Endothelial cell of umbilical vein (primary cell): ENCODE results near the gene RGS7BP. TPM values are rescaled to one million over a fixed set of nuclear protein-coding genes. Genes with fewer than 3 reads are reported as not detected.

ENCODE experiments used
- BruUV-seq: library from RNA; stranded (reverse); fragments of 400-500 nt; replicated peaks from 2 replicates; lab custom pipeline; 2021; lab: Mats Ljungman, UMichigan
- CTCF ChIA-PET: fragments of 300-600, 350-600 bp; sonication (Branson Sonifier 250); formaldehyde crosslinking; loops from one replicate; lab custom pipeline; 2021; ENCODE audit warnings: antibody characterized with exemption, inconsistent platforms; lab: Charles Lee
- POLR2A ChIA-PET: fragments of 300-600, 350-600 bp; sonication (Branson Sonifier 250); formaldehyde crosslinking; loops from one replicate; lab custom pipeline; 2021; ENCODE audit warnings: antibody characterized with exemption, inconsistent platforms; lab: Charles Lee
- DNase-seq: peaks from one replicate; pipeline ENCODE4 v3.0.0-alpha.2; 2011; ENCODE audit warnings: low read depth, low spot score
- FAIRE-seq: peaks from 2 replicates; lab custom pipeline; 2011; peaks lifted over from hg19 to GRCh38; lab: Jason Lieb, UNC
- H2AFZ ChIP-seq: 2 replicates; pipeline ENCODE4 v1.6.0; 2012; ENCODE audit warnings: low read depth, low read length, control low read depth, inconsistent platforms
- H3K27ac ChIP-seq: 2 replicates; pipeline ENCODE4 v1.5.1; 2011; ENCODE audit warnings: low read depth, mild to moderate bottlenecking, control low read depth, low read length, moderate library complexity; ENCODE audit not compliant: insufficient read depth
- H3K27me3 ChIP-seq, 2 experiments: 2 replicates each; pipeline versions ENCODE4 v1.6.0 to v1.6.1; 2011; ENCODE audit warnings: low read length in 2 of 2, mixed read lengths in 1 of 2; ENCODE audit not compliant: control insufficient read depth in 2 of 2, insufficient read depth in 2 of 2
- H3K36me3 ChIP-seq, 2 experiments: 2 replicates in 1 of 2; 3 replicates in 1 of 2; pipeline ENCODE4 v1.5.1; 2011; ENCODE audit warnings: low read length in 2 of 2, mild to moderate bottlenecking in 1 of 2, moderate library complexity in 1 of 2; ENCODE audit not compliant: control insufficient read depth in 2 of 2, insufficient read depth in 2 of 2; ENCODE audit errors: extremely low read depth in 1 of 2
- H3K4me1 ChIP-seq: 3 replicates; pipeline ENCODE4 v1.5.1; 2011; ENCODE audit warnings: mild to moderate bottlenecking, low read length; ENCODE audit not compliant: control insufficient read depth, insufficient read depth; ENCODE audit errors: extremely low read depth
- H3K4me2 ChIP-seq: 2 replicates; pipeline ENCODE4 v1.6.1; 2011; ENCODE audit warnings: low read length, control low read depth, mixed read lengths; ENCODE audit not compliant: insufficient read depth
- H3K4me3 ChIP-seq, 3 experiments: fragments of 200-600 bp in 1 of 3; sonication (generic), shearing (Covaris generic) in 1 of 3; replicated peaks in 1 of 3; 2 replicates each; pipeline ENCODE4 v1.5.1; 2011 to 2016; ENCODE audit warnings: control low read depth in 3 of 3, low read length in 3 of 3, mild to moderate bottlenecking in 2 of 3, inconsistent platforms in 1 of 3, low read depth in 1 of 3, moderate library complexity in 1 of 3; ENCODE audit not compliant: insufficient read depth in 1 of 3
- H3K79me2 ChIP-seq: 2 replicates; pipeline ENCODE4 v1.6.0; 2012; ENCODE audit warnings: low read length, inconsistent platforms; ENCODE audit not compliant: control insufficient read depth, insufficient read depth
- H3K9ac ChIP-seq: replicated peaks from 2 replicates; pipeline ENCODE3; 2011; ENCODE audit warnings: low read length, control low read depth; ENCODE audit not compliant: insufficient read depth; ENCODE audit errors: extremely low read depth
- H3K9me1 ChIP-seq: replicated peaks from 3 replicates; pipeline ENCODE4 v1.6.0; 2011; ENCODE audit warnings: mild to moderate bottlenecking, low read length; ENCODE audit not compliant: control insufficient read depth, insufficient read depth; ENCODE audit errors: extremely low read depth
- H3K9me3 ChIP-seq: replicated peaks from 2 replicates; pipeline ENCODE4 v1.5.1; 2012; ENCODE audit warnings: low read length, inconsistent platforms; ENCODE audit not compliant: control insufficient read depth, insufficient read depth
- H4K20me1 ChIP-seq: replicated peaks from 2 replicates; pipeline ENCODE3; 2011; ENCODE audit warnings: mild to moderate bottlenecking, low read length; ENCODE audit not compliant: control insufficient read depth, insufficient read depth; ENCODE audit errors: extremely low read depth
- EZH2 ChIP-seq: IDR thresholded peaks from 2 replicates; pipeline ENCODE4 v1.6.1; 2012; ENCODE audit warnings: borderline replicate concordance, low read depth, mild to moderate bottlenecking, moderate library complexity, low read length, inconsistent platforms; ENCODE audit not compliant: severe bottlenecking
- FOS ChIP-seq: IDR thresholded peaks from 2 replicates; pipeline ENCODE4 v1.6.1; 2011; ENCODE audit warnings: mild to moderate bottlenecking, low read length, moderate library complexity, borderline replicate concordance; ENCODE audit not compliant: insufficient read depth
- GATA2 ChIP-seq: IDR thresholded peaks from 2 replicates; pipeline ENCODE4 v1.7.0; 2011; ENCODE audit warnings: low read depth, mild to moderate bottlenecking, moderate library complexity, mixed read lengths, low read length; ENCODE audit not compliant: insufficient read length, insufficient read depth
- JUN ChIP-seq: IDR thresholded peaks from 2 replicates; pipeline ENCODE4 v1.6.1; 2011; ENCODE audit warnings: borderline replicate concordance, low read depth; ENCODE audit not compliant: insufficient read length, insufficient read depth
- MYC ChIP-seq: IDR thresholded peaks from one replicate; pipeline ENCODE4 v1.6.1; 2011; ENCODE audit warnings: mild to moderate bottlenecking, low read depth, low read length
- POLR2A ChIP-seq: IDR thresholded peaks from 2 replicates; pipeline ENCODE4 v1.6.1; 2012; ENCODE audit warnings: low read depth, mild to moderate bottlenecking, control low read depth, low read length
- POLR2AphosphoS5 ChIP-seq: IDR thresholded peaks from 2 replicates; pipeline ENCODE4 v1.6.1; 2012; ENCODE audit warnings: low read depth, mild to moderate bottlenecking, control low read depth, low read length, moderate library complexity; ENCODE audit not compliant: insufficient read depth
- dilution Hi-C: fragments of 300-500 bp; cut with MboI; formaldehyde crosslinking; loops from one replicate; pipeline ENCODE4 v1.15.0; 2019; ENCODE audit warnings: low sequenced_read_pairs; ENCODE audit not compliant: extremely low pct_ligation_motif_present
- intact Hi-C: fragments of 100-400 bp; cut with micrococcal nuclease; formaldehyde crosslinking; loops from one replicate; pipeline ENCODE4 v1.10.0; 2022
- polyA plus RNA-seq, 4 experiments: library from polyadenylated mRNA; depleted of rRNA in 3 of 4; stranded (reverse) in 3 of 4; unstranded in 1 of 4; fragments of >200 nt; gene quantifications; 2 replicates each; pipeline versions ENCODE4 v1.2.1 to v1.2.3, GENCODE V29; 2011 to 2012; ENCODE audit warnings: missing spikeins in 1 of 4
- total RNA-seq: library from RNA; stranded (reverse); gene quantifications from 2 replicates; pipeline ENCODE4 v1.2.3, GENCODE V29; 2021
- TF ChIP-seq, protein P1 (sequence below), 2 donors: IDR thresholded peaks; 1 replicate in 1 of 2; 2 replicates in 1 of 2; pipeline ENCODE4 v1.5.1; 2011; ENCODE audit warnings: low read length in 2 of 2, mild to moderate bottlenecking in 2 of 2, moderate library complexity in 2 of 2, control low read depth in 1 of 2, inconsistent platforms in 1 of 2, low read depth in 1 of 2; ENCODE audit not compliant: insufficient read depth in 1 of 2; ENCODE audit errors: extremely low read depth in 1 of 2
- TF ChIP-seq, protein P2 (sequence below): IDR thresholded peaks from 2 replicates; pipeline ENCODE4 v1.6.1; 2011; ENCODE audit not compliant: insufficient read depth, insufficient read length

Gene RGS7BP
- total and polyA plus RNA-seq, 2 donors (not counting 3 experiments of a cell fraction or from before 2014, with no cell fraction given): 0.51 to 2.0 TPM

- ChIA-PET CTCF (no interaction called here), POLR2A (no interaction called here)
- Histone ChIP-seq H3K4me1 (peaks cover 9% of the 10 kb centered on the region), H3K9me3 (no peaks in the 10 kb centered on the region), H3K4me2 (no peak overlapping the region), H3K27ac (no peak overlapping the region), H4K20me1 (no peaks in the 10 kb centered on the region), H3K36me3 (no peaks in the 10 kb centered on the region), H3K27me3 (no peaks in the 10 kb centered on the region), H3K4me3 (no peak overlapping the region), H3K79me2 (no peaks in the 10 kb centered on the region), H3K9ac (no peak overlapping the region), H3K9me1 (no peaks in the 10 kb centered on the region), H2AFZ (no peak overlapping the region)
- dilution Hi-C loops (no loop called here), intact Hi-C loops (no loop called here)
- no TSS peak for BruUV-seq
- no peak for FAIRE-seq
- no peak for TF ChIP-seq GATA2
- TF ChIP-seq, protein P1, sequence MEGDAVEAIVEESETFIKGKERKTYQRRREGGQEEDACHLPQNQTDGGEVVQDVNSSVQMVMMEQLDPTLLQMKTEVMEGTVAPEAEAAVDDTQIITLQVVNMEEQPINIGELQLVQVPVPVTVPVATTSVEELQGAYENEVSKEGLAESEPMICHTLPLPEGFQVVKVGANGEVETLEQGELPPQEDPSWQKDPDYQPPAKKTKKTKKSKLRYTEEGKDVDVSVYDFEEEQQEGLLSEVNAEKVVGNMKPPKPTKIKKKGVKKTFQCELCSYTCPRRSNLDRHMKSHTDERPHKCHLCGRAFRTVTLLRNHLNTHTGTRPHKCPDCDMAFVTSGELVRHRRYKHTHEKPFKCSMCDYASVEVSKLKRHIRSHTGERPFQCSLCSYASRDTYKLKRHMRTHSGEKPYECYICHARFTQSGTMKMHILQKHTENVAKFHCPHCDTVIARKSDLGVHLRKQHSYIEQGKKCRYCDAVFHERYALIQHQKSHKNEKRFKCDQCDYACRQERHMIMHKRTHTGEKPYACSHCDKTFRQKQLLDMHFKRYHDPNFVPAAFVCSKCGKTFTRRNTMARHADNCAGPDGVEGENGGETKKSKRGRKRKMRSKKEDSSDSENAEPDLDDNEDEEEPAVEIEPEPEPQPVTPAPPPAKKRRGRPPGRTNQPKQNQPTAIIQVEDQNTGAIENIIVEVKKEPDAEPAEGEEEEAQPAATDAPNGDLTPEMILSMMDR (IDR thresholded peaks at IDR 0.05; ENCODE audit: extremely low read depth in 1 of 2, insufficient read depth in 1 of 2, low read depth in 1 of 2, low read length in 2 of 2): no peak
- TF ChIP-seq POLR2A: no peak
- no peak for TF ChIP-seq EZH2
- no peak for TF ChIP-seq MYC
- DNase-seq: no peak
Measured at GRCh38 chr5:64530076-64530475, 24.3 kb downstream of the RGS7BP start.

GRCh38 chr5:64532212-64532611, 26.4 kb downstream of the RGS7BP start:
- TF ChIP-seq, protein P2, sequence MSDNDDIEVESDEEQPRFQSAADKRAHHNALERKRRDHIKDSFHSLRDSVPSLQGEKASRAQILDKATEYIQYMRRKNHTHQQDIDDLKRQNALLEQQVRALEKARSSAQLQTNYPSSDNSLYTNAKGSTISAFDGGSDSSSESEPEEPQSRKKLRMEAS: no peak
- TF ChIP-seq EZH2 (no peak), JUN (no peak), POLR2AphosphoS5 (no peak), POLR2A (no peak), GATA2 (no peak), FOS (no peak), MYC (no peak)
- TF ChIP-seq, protein P1 (IDR thresholded peaks at IDR 0.05; ENCODE audit: extremely low read depth in 1 of 2, insufficient read depth in 1 of 2, low read depth in 1 of 2, low read length in 2 of 2): no peak
- Histone ChIP-seq H3K4me2 (peak overlapping the region; percentile 43), H2AFZ (no peak overlapping the region), H3K79me2 (no peaks in the 10 kb centered on the region), H3K27ac (no peak overlapping the region), H4K20me1 (no peaks in the 10 kb centered on the region), H3K9ac (no peak overlapping the region), H3K36me3 (no peaks in the 10 kb centered on the region), H3K27me3 (no peaks in the 10 kb centered on the region), H3K9me3 (no peaks in the 10 kb centered on the region), H3K4me1 (peaks cover 9% of the 10 kb centered on the region), H3K9me1 (no peaks in the 10 kb centered on the region), H3K4me3 (no peak overlapping the region)
- ChIA-PET CTCF (interaction anchor here (1.0 to 1.6 kb wide), 2 partner anchors 10 to 17 kb away, joined by 3 read pairs; no protein-coding TSS in a partner anchor), POLR2A (no interaction called here)
- intact Hi-C loops: no loop called here
- no TSS peak for BruUV-seq
- DNase-seq (no peak), FAIRE-seq (peak; percentile 75)
- dilution Hi-C loops: no loop called here
